ENCODE results near the gene GABPB1. TPM values are rescaled to one million over a fixed set of nuclear protein-coding genes. Genes with fewer than 3 reads are reported as not detected.

The GABPB1 gene
- total RNA-seq, 2 donors from 2014 or later: 32.0 to 37.5 TPM

GRCh38 chr15:50257924-50258323 is 97.1 kb downstream of the GABPB1 start:
- H3K27me3 Mint-ChIP-seq (ENCODE audit: insufficient read depth): peaks cover 34% of the 10 kb centered on the region
- no peaks in the 10 kb centered on the region for H3K9me3 ChIP-seq (ENCODE audit: control insufficient read depth, low read length)
- peaks cover 53% of the 10 kb centered on the region for H3K27me3 ChIP-seq (ENCODE audit: control insufficient read depth, insufficient read depth, low read length, poor library complexity, severe bottlenecking)
- H3K36me3 ChIP-seq (ENCODE audit: control insufficient read depth, insufficient read depth, low read length): no peaks in the 10 kb centered on the region
- H3K4me3 Mint-ChIP-seq: no peak overlapping the region
- H3K27ac ChIP-seq (ENCODE audit: low read depth, low read length): no peak overlapping the region
- 74 to 96% methylated on average over 3 of the region's 3 CpGs for WGBS, 2 experiments (ENCODE audit: insufficient coverage in 1 of 2, insufficient read length in 1 of 2)
- no peak for DNase-seq
- no peak for TF ChIP-seq CTCF (conservative IDR thresholded peaks at IDR 0.05)
- peaks cover 11% of the 10 kb centered on the region for H3K4me1 Mint-ChIP-seq
- H3K4me1 ChIP-seq (ENCODE audit: control insufficient read depth, insufficient read depth, low read length): peaks cover 7% of the 10 kb centered on the region
- no peak overlapping the region for H3K4me3 ChIP-seq (ENCODE audit: low read length)
- H3K36me3 Mint-ChIP-seq (ENCODE audit: low read depth): no peaks in the 10 kb centered on the region
- H3K9me3 Mint-ChIP-seq: no peaks in the 10 kb centered on the region
- H3K9ac ChIP-seq (ENCODE audit: extremely low read depth, low read length, poor library complexity, severe bottlenecking): no peak overlapping the region
- no peak overlapping the region for H3K27ac Mint-ChIP-seq

GRCh38 chr15:50257332-50257731 is 97.7 kb downstream of the GABPB1 start:
- no peak for DNase-seq
- Histone ChIP-seq H3K9ac (ENCODE audit: extremely low read depth, low read length, poor library complexity, severe bottlenecking) (no peak overlapping the region), H3K9me3 (ENCODE audit: control insufficient read depth, low read length) (no peaks in the 10 kb centered on the region), H3K27me3 (ENCODE audit: control insufficient read depth, insufficient read depth, low read length, poor library complexity, severe bottlenecking) (peaks cover 59% of the 10 kb centered on the region), H3K4me3 (ENCODE audit: low read length) (no peak overlapping the region), H3K27ac (ENCODE audit: low read depth, low read length) (no peak overlapping the region), H3K36me3 (ENCODE audit: control insufficient read depth, insufficient read depth, low read length) (no peaks in the 10 kb centered on the region), H3K4me1 (ENCODE audit: control insufficient read depth, insufficient read depth, low read length) (peaks cover 7% of the 10 kb centered on the region)
- TF ChIP-seq CTCF (conservative IDR thresholded peaks at IDR 0.05): no peak
- H3K4me1 Mint-ChIP-seq: peaks cover 11% of the 10 kb centered on the region
- H3K27ac Mint-ChIP-seq: no peak overlapping the region
- no peak overlapping the region for H3K4me3 Mint-ChIP-seq
- H3K27me3 Mint-ChIP-seq (ENCODE audit: insufficient read depth): peaks cover 39% of the 10 kb centered on the region
- 91 to 98% methylated on average over 7 to 8 of the region's 8 CpGs for WGBS, 2 experiments (ENCODE audit: insufficient coverage in 1 of 2, insufficient read length in 1 of 2)
- no peaks in the 10 kb centered on the region for H3K9me3 Mint-ChIP-seq
- no peaks in the 10 kb centered on the region for H3K36me3 Mint-ChIP-seq (ENCODE audit: low read depth)

GRCh38 chr15:50256188-50257041 is 98.6 kb downstream of the GABPB1 start:
- Histone ChIP-seq H3K9ac (ENCODE audit: extremely low read depth, low read length, poor library complexity, severe bottlenecking) (no peak overlapping the region), H3K36me3 (ENCODE audit: control insufficient read depth, insufficient read depth, low read length) (no peaks in the 10 kb centered on the region), H3K4me3 (ENCODE audit: low read length) (no peak overlapping the region), H3K27me3 (ENCODE audit: control insufficient read depth, insufficient read depth, low read length, poor library complexity, severe bottlenecking) (peaks cover 60% of the 10 kb centered on the region), H3K9me3 (ENCODE audit: control insufficient read depth, low read length) (no peaks in the 10 kb centered on the region), H3K27ac (ENCODE audit: low read depth, low read length) (no peak overlapping the region), H3K4me1 (ENCODE audit: control insufficient read depth, insufficient read depth, low read length) (peaks cover 7% of the 10 kb centered on the region)
- 86 to 90% methylated on average over 4 to 5 of the region's 5 CpGs for WGBS, 2 experiments (ENCODE audit: insufficient coverage in 1 of 2, insufficient read length in 1 of 2)
- Mint-ChIP-seq H3K27me3 (ENCODE audit: insufficient read depth) (peaks cover 42% of the 10 kb centered on the region), H3K4me3 (no peak overlapping the region), H3K36me3 (ENCODE audit: low read depth) (no peaks in the 10 kb centered on the region), H3K9me3 (no peaks in the 10 kb centered on the region), H3K27ac (no peak overlapping the region), H3K4me1 (peaks cover 11% of the 10 kb centered on the region)
- TF ChIP-seq CTCF (conservative IDR thresholded peaks at IDR 0.05): no peak
- no peak for DNase-seq

All from endodermal cell (in vitro differentiated cells).